Stimulated activated CD8-positive, alpha-beta memory T cell treated with anti-CD3 and anti-CD28 coated beads, Interleukin-12 subunit alpha, Interleukin-12 subunit beta, amount 100 ng/mL, for 4 hours (primary cell): ENCODE results near the gene PTPRZ1.

Experiments
- DNase-seq: peaks from one replicate; pipeline ENCODE4 v3.0.0-alpha.2; 2020; ENCODE audit warnings: low read depth

Gene PTPRZ1

DNA sequence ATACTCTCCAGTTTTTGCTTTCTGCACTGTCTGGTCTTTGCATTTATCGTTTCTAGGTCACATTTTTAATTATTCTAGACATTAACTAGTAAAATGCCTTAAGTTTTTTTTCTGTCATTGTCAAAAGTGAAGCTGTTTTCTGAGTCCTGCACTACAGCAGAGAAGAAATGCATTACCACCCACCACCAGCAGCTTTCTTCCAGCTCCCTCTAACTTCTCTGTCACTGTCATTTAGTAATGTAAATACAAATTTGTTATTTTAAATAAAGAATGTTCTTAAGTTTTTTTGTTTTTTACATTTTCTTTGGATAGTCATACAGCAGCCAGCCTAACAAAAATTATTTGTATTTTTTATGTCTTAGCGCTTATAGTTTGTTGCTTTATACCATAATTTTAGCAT is 18.8 kb downstream of the PTPRZ1 start:
- DNase-seq = no peak

DNA sequence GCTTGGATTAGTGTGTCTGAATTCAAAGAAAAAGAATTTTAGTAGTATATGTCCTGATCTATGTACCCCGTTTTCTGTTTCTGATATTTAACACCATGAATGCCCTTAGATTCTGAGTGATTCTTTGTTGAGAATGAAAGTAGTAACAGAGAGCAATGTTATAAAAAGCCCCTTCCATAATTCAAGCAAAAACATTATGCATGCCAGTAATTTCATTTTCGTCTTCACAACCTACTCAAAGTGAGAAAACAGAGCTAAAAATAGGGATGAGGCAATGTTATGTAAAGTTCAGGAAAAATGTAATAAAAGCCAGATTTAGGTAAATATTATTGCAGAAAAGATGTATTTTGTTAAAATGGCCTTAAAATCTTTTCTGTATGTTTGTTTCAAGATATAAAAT is 28.1 kb downstream of the PTPRZ1 start:
- DNase-seq = no peak

GRCh38 chr7:121904120-121904519 is 31.2 kb downstream of the PTPRZ1 start:
- DNase-seq = no peak

DNA sequence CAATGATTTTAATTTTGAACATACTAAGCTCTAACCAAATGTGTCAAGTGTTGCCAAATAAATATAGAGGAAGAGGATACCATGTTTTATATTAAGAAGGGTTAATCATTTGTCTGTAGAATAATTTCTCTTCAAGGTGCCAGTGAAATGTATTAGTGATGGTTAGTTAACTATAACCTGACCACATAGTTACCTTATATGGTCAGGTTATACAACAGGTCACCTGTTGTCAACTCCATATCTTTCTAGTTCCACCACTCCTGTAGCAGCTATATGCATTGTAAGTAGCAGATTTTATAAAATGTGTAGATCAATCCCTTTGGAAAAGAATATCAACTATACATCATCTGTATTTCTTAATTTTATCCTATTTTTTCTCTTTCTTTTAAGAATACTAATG is 35.1 kb downstream of the PTPRZ1 start:
- DNase-seq = no peak

DNA sequence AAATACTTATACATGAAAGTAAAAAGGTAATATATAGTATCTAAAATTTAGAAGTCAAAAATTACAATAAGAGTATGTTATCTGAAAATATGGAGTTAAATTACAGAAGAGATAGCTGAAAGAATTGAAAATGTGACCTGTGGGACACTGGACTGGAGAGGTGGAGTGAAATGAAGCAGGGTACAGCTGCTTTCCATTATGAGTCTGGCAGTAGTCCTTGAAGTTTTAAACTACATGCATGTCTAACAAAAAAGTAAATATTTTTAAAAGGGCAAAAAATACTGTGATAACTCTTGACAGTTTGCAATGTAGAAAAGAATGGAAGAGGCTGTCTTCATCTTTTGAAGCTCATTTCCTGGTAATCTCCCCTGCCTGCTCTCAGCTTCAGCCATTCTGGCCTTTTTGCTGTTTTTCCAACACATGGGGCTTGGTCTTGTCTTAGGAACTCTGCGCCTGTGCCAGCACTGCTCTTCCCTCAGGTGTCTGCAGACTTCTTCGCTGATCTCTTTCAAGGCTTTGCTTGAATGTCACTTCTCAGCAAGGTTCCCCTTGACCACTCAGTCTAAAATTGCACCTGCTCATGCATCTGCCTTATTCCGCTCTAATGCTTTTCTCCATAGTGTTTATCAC is 36.9 kb downstream of the PTPRZ1 start:
- DNase-seq = no peak

- no peak for DNase-seq
These were observed 41.1 kb downstream of the PTPRZ1 start for GRCh38 chr7:121913947-121914675.

DNA sequence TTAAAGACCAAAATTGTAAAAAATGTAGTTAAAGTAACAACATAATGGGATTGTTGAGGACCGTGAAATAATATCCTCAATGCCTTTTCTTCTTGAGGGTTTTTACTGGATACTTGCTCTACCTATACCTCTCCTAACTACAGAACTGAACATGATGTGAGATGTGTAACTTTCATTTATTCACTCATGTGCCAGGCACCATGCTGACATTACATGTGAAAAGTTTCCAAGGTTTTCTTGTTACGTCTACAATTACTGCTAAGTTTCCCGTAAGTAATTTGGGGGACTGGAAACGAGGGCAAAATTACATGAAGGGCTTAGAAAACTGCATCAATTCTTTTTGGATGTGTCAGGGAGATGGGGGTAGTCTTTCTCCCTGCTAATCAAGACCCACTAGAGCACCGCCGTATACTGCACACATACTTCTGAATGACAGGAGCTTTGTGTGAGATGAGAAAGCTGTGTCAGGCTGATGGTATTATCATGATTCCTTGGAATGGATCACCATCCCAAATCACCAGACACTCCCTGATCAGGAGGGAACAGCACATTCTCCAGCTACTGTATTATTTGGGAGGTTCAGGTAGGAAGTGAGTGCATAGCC is 41.8 kb downstream of the PTPRZ1 start:
- no peak for DNase-seq

- DNase-seq = no peak
These were observed 43.2 kb downstream of the PTPRZ1 start for GRCh38 chr7:121916211-121916610.

DNA sequence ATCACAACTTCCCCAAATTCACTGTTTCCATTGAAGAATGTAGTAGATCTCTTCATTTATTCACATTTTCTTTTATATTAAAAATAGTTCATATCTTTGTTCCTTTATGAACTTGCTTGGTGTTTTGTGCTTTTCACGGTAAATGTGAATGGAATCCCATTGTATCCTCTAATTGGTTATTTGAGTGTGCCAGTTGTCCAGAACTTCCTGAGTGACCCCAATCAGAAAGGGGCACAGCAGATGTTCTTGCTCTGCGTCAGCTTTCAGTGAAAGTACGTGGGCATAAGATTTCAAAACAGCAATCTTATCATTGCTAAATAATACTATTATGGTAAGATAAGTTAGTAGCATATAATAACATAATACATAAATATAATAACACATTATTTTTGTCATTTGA is 47.0 kb downstream of the PTPRZ1 start:
- no peak for DNase-seq

DNA sequence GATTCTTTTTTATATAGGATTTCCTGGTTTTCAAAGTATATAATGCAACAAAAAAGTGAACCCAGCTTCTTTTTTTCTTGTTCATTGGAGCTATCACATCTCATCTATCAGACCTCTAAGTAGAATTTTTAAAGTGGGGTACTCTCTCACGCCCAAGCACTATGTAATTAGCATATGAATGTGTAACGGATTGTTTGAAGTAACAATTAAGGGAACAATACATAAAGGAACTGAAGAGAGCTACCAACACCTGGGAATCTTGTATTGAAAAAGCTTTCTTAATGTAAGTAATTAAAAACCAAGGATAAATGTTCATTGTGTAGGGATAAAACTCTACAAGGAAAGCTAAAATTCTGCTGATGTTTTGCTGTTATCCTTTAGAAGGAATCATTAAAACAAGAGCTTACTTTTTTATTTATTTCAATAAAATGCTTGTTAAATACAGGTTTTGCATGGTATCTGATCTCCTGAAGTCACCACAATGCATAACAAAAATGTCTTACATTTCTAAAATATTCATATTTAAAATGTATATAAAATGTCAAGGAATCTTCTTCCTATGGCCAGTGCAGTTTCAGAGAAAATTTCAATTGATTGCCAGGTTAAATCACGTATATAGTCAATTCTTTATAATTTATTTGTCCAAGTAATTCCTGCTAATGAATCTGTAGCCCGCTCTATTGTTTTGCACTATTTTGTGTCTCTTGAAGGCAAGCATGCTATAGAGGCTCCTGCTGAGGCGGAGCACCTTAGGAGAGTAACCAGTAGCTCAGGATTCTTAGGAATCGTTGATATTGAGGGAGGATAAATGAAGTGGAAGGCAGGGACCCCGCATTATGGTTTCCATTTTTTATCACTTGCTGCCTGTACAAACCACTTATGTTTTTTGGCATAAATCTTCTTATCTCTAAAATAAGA is 51.6 kb downstream of the PTPRZ1 start:
- DNase-seq = no peak

DNA sequence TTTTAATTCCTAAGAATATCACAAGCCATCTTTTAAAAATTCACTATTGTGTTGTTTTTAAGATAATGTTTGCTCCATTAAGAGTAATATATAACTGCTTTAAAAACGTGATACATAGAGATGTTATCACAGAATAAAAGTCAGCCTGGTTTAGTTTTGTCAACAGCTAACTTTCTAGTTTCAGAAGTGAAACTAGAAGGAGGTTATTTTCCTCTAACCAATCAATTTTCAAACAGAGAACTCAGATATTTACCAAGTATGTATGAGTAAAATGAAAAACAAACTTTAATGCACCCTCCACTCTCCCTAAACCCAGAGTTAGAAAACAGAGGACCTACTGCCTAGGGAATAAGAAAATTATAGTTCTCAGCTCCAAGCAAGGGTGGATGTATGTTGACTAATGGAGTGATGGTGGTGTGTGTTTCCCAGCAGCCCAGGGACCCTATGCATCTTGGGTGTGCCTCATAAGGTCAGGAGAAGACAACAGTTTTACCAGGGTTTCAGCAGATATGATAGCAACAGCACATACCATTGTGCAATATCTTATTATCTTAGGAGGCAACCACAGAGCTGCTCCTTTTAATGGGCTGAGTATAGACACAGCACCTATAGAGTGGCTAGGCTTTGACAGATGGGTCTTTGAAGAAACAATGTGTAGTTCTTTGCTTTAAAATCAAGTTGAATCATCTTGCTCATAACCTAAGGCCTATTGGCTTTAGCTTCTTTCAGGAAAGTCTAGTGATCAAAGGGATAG is 58.4 kb downstream of the PTPRZ1 start:
- DNase-seq = no peak

GRCh38 chr7:121932768-121933167 is 59.8 kb downstream of the PTPRZ1 start:
- no peak for DNase-seq

GRCh38 chr7:121936951-121937623 is 64.1 kb downstream of the PTPRZ1 start:
- DNase-seq = no peak

- DNase-seq = no peak
These were observed 65.6 kb downstream of the PTPRZ1 start for GRCh38 chr7:121938429-121938996.

GRCh38 chr7:121940918-121941317 is 68.0 kb downstream of the PTPRZ1 start:
- no peak for DNase-seq

- DNase-seq = no peak
These were observed 68.9 kb downstream of the PTPRZ1 start for GRCh38 chr7:121941830-121942229.

- no peak for DNase-seq
These were observed 72.1 kb downstream of the PTPRZ1 start for GRCh38 chr7:121945066-121945465.

GRCh38 chr7:121945480-121946236 is 72.7 kb downstream of the PTPRZ1 start:
- DNase-seq = no peak

- no peak for DNase-seq
These were observed 80.2 kb downstream of the PTPRZ1 start for GRCh38 chr7:121953164-121953563.

DNA sequence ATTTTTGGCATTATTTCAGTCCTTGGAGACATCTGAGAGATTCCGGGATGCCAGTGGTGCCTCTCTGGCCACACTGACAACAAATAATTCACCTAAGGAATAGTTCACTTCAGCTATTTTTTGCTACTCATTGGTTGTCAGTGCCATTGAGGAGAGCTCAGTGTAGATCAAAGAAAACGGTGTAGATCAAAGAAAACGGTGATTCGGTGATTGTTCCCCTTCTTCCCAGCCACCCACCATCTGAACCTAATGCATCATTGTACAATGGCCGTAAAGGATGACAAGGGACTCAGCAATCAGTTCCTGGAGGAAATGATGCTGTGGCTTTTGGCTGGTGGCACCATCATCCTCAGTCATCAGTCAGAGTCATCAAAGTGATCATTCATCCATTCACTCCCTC is 80.6 kb downstream of the PTPRZ1 start:
- DNase-seq = no peak
